Astrocyte (in vitro differentiated cells and primary cell): ENCODE results near the gene ELF1. TPM values are rescaled to one million over a fixed set of nuclear protein-coding genes. Genes with fewer than 3 reads are reported as not detected.
"Not testable (repeated sequence)": the region's sequence is repeated elsewhere in the genome, so short reads cannot be mapped to it uniquely, and the experiment has no call there.

Source experiments
- DNase-seq: peaks from one replicate; pipeline ENCODE4 v3.0.0-alpha.2; 2010; ENCODE audit warnings: low read depth
- FAIRE-seq: peaks from 2 replicates; lab custom pipeline; 2011; peaks lifted over from hg19 to GRCh38; lab: Jason Lieb, UNC
- H2AFZ ChIP-seq: 2 replicates; pipeline ENCODE4 v1.6.0; 2012; ENCODE audit warnings: low read depth, low read length, inconsistent platforms
- H3K27ac ChIP-seq: 2 replicates; pipeline ENCODE4 v1.5.1; 2011; ENCODE audit warnings: low read depth, low read length, inconsistent platforms
- H3K27me3 ChIP-seq: 2 replicates; pipeline ENCODE4 v1.6.0; 2011; ENCODE audit warnings: low read length, inconsistent platforms; ENCODE audit not compliant: insufficient read depth
- H3K36me3 ChIP-seq: 2 replicates; pipeline ENCODE4 v1.5.1; 2011; ENCODE audit warnings: low read length, inconsistent platforms; ENCODE audit not compliant: insufficient read depth
- H3K4me1 ChIP-seq: 2 replicates; pipeline ENCODE4 v1.5.1; 2011; ENCODE audit warnings: low read length, inconsistent platforms; ENCODE audit not compliant: insufficient read depth
- H3K4me2 ChIP-seq: 2 replicates; pipeline ENCODE4 v1.6.0; 2012; ENCODE audit warnings: low read length, inconsistent platforms
- H3K4me3 ChIP-seq: 2 replicates; pipeline ENCODE4 v1.5.1; 2011; ENCODE audit warnings: low read depth, mild to moderate bottlenecking, low read length, inconsistent platforms; ENCODE audit not compliant: insufficient read depth
- H3K79me2 ChIP-seq: 2 replicates; pipeline ENCODE4 v1.6.0; 2012; ENCODE audit warnings: mild to moderate bottlenecking, low read length, inconsistent platforms; ENCODE audit not compliant: insufficient read depth
- H3K9ac ChIP-seq: 2 replicates; pipeline ENCODE4 v1.6.0; 2012; ENCODE audit warnings: mild to moderate bottlenecking, low read length, inconsistent platforms
- H3K9me3 ChIP-seq: 2 replicates; pipeline ENCODE4 v1.5.1; 2012; ENCODE audit warnings: low read depth, mild to moderate bottlenecking, low read length, inconsistent platforms; ENCODE audit not compliant: insufficient read depth
- H4K20me1 ChIP-seq: 2 replicates; pipeline ENCODE4 v1.6.0; 2012; ENCODE audit warnings: low read length, inconsistent platforms; ENCODE audit not compliant: insufficient read depth
- H3K27ac Mint-ChIP-seq: one replicate; pipeline ENCODE4 v1.8.0; 2021; ENCODE audit warnings: mild to moderate bottlenecking, mixed read lengths; ENCODE audit not compliant: unreplicated experiment
- H3K27me3 Mint-ChIP-seq: one replicate; pipeline ENCODE4 v1.8.0; 2021; ENCODE audit warnings: low read depth, mixed read lengths; ENCODE audit not compliant: unreplicated experiment
- H3K36me3 Mint-ChIP-seq: one replicate; pipeline ENCODE4 v1.8.0; 2021; ENCODE audit warnings: low read depth, mixed read lengths; ENCODE audit not compliant: unreplicated experiment
- H3K4me1 Mint-ChIP-seq: one replicate; pipeline ENCODE4 v1.8.0; 2021; ENCODE audit warnings: low read depth, mixed read lengths; ENCODE audit not compliant: unreplicated experiment
- H3K4me3 Mint-ChIP-seq: one replicate; pipeline ENCODE4 v1.8.0; 2021; ENCODE audit warnings: mild to moderate bottlenecking, moderate library complexity, mixed read lengths; ENCODE audit not compliant: unreplicated experiment
- H3K9me3 Mint-ChIP-seq: one replicate; pipeline ENCODE4 v1.8.0; 2021; ENCODE audit warnings: mild to moderate bottlenecking, mixed read lengths; ENCODE audit not compliant: unreplicated experiment
- EZH2 ChIP-seq: IDR thresholded peaks from 2 replicates; pipeline ENCODE4 v1.6.1; 2012; ENCODE audit warnings: mild to moderate bottlenecking, low read length, inconsistent platforms; ENCODE audit not compliant: insufficient read depth
- total RNA-seq: library from RNA; stranded (reverse); gene quantifications from 2 replicates; pipeline ENCODE4 v1.2.1, GENCODE V29; 2021
- TF ChIP-seq, protein P1 (sequence below): IDR thresholded peaks from 2 replicates; pipeline ENCODE4 v1.5.1; 2011; ENCODE audit warnings: low read depth, mild to moderate bottlenecking, inconsistent platforms, low read length, moderate library complexity; ENCODE audit not compliant: insufficient read depth

ELF1 gene
- total RNA-seq, 1 donor from 2014 or later = 75.1 TPM

DNA sequence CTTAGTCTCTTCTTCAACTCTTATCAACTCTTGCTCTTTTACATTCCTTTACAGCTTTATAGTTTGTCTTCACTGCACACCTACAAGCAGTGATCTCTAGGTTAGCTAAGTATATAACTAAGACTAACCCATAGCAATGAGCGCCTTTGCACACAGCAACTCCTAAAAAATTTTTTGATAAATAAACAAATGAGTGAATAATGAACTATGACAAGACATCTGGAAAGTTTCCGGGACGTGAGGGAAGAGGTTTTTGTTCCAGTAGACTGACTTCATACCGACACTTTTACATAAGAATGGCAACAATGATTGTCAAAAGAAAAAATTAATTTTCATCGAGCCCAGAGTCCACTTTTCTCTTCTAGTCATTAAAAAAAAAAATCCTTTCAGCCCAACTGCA is 98.3 kb downstream of the ELF1 start:
- peak overlapping the region; percentile 86 for H3K27ac Mint-ChIP-seq
- peak overlapping the region; percentile 75 for H3K4me3 ChIP-seq
- peak overlapping the region; percentile 95 for H3K4me2 ChIP-seq
- TF ChIP-seq, protein P1, sequence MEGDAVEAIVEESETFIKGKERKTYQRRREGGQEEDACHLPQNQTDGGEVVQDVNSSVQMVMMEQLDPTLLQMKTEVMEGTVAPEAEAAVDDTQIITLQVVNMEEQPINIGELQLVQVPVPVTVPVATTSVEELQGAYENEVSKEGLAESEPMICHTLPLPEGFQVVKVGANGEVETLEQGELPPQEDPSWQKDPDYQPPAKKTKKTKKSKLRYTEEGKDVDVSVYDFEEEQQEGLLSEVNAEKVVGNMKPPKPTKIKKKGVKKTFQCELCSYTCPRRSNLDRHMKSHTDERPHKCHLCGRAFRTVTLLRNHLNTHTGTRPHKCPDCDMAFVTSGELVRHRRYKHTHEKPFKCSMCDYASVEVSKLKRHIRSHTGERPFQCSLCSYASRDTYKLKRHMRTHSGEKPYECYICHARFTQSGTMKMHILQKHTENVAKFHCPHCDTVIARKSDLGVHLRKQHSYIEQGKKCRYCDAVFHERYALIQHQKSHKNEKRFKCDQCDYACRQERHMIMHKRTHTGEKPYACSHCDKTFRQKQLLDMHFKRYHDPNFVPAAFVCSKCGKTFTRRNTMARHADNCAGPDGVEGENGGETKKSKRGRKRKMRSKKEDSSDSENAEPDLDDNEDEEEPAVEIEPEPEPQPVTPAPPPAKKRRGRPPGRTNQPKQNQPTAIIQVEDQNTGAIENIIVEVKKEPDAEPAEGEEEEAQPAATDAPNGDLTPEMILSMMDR = no peak
- no peak for TF ChIP-seq EZH2
- H3K36me3 ChIP-seq = no peaks in the 10 kb centered on the region
- no peak for FAIRE-seq
- peaks cover 4% of the 10 kb centered on the region for H3K9me3 Mint-ChIP-seq
- peak overlapping the region; percentile 86 for H3K9ac ChIP-seq
- no peaks in the 10 kb centered on the region for H3K27me3 ChIP-seq
- no peaks in the 10 kb centered on the region for H3K27me3 Mint-ChIP-seq
- DNase-seq = peak; percentile 47
- peaks cover 7% of the 10 kb centered on the region for H3K36me3 Mint-ChIP-seq
- peaks cover 16% of the 10 kb centered on the region for H3K79me2 ChIP-seq
- H3K9me3 ChIP-seq = no peaks in the 10 kb centered on the region
- peaks cover 5% of the 10 kb centered on the region for H3K4me1 ChIP-seq
- no peaks in the 10 kb centered on the region for H3K4me1 Mint-ChIP-seq
- no peaks in the 10 kb centered on the region for H4K20me1 ChIP-seq
- H3K27ac ChIP-seq = peak overlapping the region; percentile 78
- H2AFZ ChIP-seq = peak overlapping the region; percentile 91
- H3K4me3 Mint-ChIP-seq = peak overlapping the region; percentile 91

DNA sequence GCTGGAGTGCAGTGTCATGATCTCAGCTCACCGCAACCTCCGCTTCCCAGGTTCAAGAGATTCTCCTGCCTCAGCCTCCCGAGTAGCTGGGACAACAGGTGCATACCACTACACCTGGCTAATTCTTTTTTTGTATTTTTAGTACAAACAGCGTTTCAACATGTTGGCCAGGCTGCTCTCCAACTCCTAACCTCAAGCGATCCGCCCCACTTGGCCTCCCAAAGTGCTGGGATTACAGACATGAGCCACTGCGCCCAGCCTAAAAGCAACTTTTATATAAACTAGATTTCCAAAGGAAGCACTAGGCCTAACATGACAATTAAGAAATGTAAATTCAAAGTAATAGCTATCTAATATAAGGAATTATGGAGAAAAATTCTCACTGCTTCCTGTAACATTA is 99.2 kb downstream of the ELF1 start:
- H3K4me3 ChIP-seq, H3K27me3 ChIP-seq, H3K27ac ChIP-seq, H3K36me3 Mint-ChIP-seq, H3K4me3 Mint-ChIP-seq, H3K36me3 ChIP-seq, H3K4me1 ChIP-seq, H4K20me1 ChIP-seq, H3K27ac Mint-ChIP-seq, DNase-seq, H2AFZ ChIP-seq, H3K9me3 ChIP-seq, H3K4me1 Mint-ChIP-seq, H3K9me3 Mint-ChIP-seq, FAIRE-seq, H3K27me3 Mint-ChIP-seq: not testable (repeated sequence)
- Histone ChIP-seq H3K9ac (peak overlapping the region; percentile 86), H3K79me2 (peaks cover 16% of the 10 kb centered on the region), H3K4me2 (peak overlapping the region; percentile 95)

DNA sequence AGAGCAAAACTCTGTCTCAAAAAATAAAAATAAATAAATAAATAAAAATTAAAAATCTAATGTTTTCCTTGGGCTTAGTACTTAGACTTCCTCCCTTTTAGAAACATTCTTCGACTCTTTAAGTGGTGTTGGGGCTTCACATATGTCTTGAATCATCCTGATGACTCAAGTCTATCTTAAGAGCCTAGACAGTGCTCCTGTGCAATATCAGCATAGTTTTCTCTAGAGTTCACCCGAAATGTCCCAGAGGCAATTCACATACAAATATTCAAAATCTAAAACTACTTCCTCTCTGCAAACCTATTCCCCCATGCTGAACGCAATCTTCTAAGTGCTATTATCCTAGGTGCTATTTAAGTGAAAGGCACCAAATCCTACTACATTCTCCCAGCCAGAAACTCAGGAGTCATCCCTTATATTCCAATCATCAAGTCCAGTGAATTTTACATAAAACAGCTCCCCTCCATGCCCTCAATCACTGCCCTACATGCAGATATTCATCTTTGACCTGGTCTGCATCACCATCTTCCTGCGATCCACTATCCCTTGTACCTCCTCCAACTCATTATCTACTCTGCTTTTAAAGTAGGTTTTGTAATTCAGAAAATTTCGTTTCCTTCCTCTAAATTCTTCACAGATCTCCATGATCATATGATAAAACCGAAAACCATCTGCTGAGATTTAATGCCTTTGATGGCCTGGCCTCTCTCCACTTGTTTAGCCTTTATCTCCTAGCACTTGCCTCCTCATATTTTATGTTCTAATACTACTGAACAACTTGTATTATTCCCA is 102.7 kb downstream of the ELF1 start:
- TF ChIP-seq, protein P1 = no peak
- no peak for TF ChIP-seq EZH2
- Histone ChIP-seq H3K4me2 (no peak overlapping the region), H3K4me1 (peaks cover 5% of the 10 kb centered on the region), H3K36me3 (no peaks in the 10 kb centered on the region), H3K79me2 (peaks cover 16% of the 10 kb centered on the region), H3K4me3 (no peak overlapping the region), H3K27ac (no peak overlapping the region), H3K9me3 (no peaks in the 10 kb centered on the region), H3K9ac (no peak overlapping the region), H2AFZ (no peak overlapping the region), H3K27me3 (no peaks in the 10 kb centered on the region), H4K20me1 (no peaks in the 10 kb centered on the region)
- Mint-ChIP-seq H3K4me3 (no peak overlapping the region), H3K4me1 (no peaks in the 10 kb centered on the region), H3K9me3 (peaks cover 4% of the 10 kb centered on the region), H3K27ac (no peak overlapping the region), H3K36me3 (peaks cover 2% of the 10 kb centered on the region), H3K27me3 (no peaks in the 10 kb centered on the region)
- DNase-seq (peak; percentile 33), FAIRE-seq (peak; percentile 29)

DNA sequence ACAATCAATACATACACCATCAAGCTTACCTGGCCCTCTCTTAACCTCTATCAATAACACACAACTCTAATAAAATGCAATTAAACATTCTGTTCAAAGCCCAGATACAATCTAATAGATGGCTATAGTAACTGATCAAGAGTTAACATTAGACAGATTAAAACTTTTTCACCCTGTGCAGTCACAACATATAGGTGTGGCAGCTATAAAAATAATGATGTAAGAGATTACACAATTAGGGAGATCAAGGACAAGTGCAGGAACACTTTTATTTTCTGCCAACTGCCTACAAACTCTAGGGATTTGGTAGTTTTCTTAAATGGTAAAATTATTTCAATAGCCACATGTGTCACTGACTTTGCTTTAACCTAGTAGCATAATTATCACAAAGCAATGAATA is 104.3 kb downstream of the ELF1 start:
- H3K4me3 ChIP-seq, H2AFZ ChIP-seq, H3K9me3 Mint-ChIP-seq, H3K36me3 Mint-ChIP-seq, H3K4me1 Mint-ChIP-seq, H3K27ac Mint-ChIP-seq, H3K27ac ChIP-seq, H3K4me2 ChIP-seq, H4K20me1 ChIP-seq, H3K9me3 ChIP-seq, H3K36me3 ChIP-seq, H3K27me3 Mint-ChIP-seq, H3K79me2 ChIP-seq, DNase-seq, H3K9ac ChIP-seq, H3K4me3 Mint-ChIP-seq, H3K4me1 ChIP-seq, H3K27me3 ChIP-seq: not testable (repeated sequence)
- FAIRE-seq = peak; percentile 17
